Lung (tissue), 12 donors: ENCODE results near the gene DACT2. TPM values are rescaled to one million over a fixed set of nuclear protein-coding genes. Genes with fewer than 3 reads are reported as not detected.

Experiments used
- ATAC-seq: fragments of 200-7000 bp; cut with Tn5 transposase; one replicate; pipeline ENCODE4 v1.9.1; 2020; ENCODE audit warnings: moderate number of reproducible peaks; ENCODE audit not compliant: insufficient read depth, low FRiP score
- DNase-seq, 3 donors: peaks; one replicate each; pipeline ENCODE4 v3.0.0-alpha.2; 2013 to 2017
- H3K27ac ChIP-seq, 2 donors: one replicate each; pipeline ENCODE4 v1.5.1; 2013; ENCODE audit warnings: mild to moderate bottlenecking in 2 of 2, moderate library complexity in 2 of 2, control low read depth in 1 of 2, inconsistent platforms in 1 of 2, low read depth in 1 of 2, low read length in 1 of 2
- H3K27me3 ChIP-seq, 3 donors: one replicate each; pipeline ENCODE4 v1.5.1; 2013; ENCODE audit warnings: low read length in 2 of 3; ENCODE audit not compliant: control insufficient read depth in 3 of 3, insufficient read depth in 3 of 3
- H3K36me3 ChIP-seq, 4 donors: one replicate each; pipeline ENCODE4 v1.5.1; 2013; ENCODE audit warnings: low read length in 4 of 4, mild to moderate bottlenecking in 1 of 4, moderate library complexity in 1 of 4; ENCODE audit not compliant: control insufficient read depth in 4 of 4, insufficient read depth in 4 of 4
- H3K4me1 ChIP-seq, 5 donors: one replicate each; pipeline ENCODE4 v1.5.1; 2013; ENCODE audit warnings: low read length in 5 of 5, mild to moderate bottlenecking in 2 of 5, moderate library complexity in 1 of 5; ENCODE audit not compliant: control insufficient read depth in 5 of 5, insufficient read depth in 5 of 5
- H3K4me3 ChIP-seq: one replicate; pipeline ENCODE4 v1.5.1; 2013; ENCODE audit warnings: mild to moderate bottlenecking, control low read depth, moderate library complexity
- H3K9ac ChIP-seq, 2 donors: one replicate each; pipeline ENCODE4 v1.5.1; 2013; ENCODE audit warnings: low read length in 2 of 2, control low read depth in 1 of 2; ENCODE audit not compliant: insufficient read depth in 1 of 2
- H3K9me3 ChIP-seq, 4 donors: one replicate each; pipeline ENCODE4 v1.5.1; 2013; ENCODE audit warnings: low read length in 3 of 4, mild to moderate bottlenecking in 1 of 4, moderate library complexity in 1 of 4; ENCODE audit not compliant: control insufficient read depth in 4 of 4, insufficient read depth in 3 of 4
- CTCF ChIP-seq: IDR thresholded peaks from 2 replicates; pipeline ENCODE4 v1.5.1; 2012; ENCODE audit warnings: mild to moderate bottlenecking; ENCODE audit errors: control extremely low read depth, extremely low read depth
- WGBS, 2 donors: extraction: QIAGEN DNeasy Blood & Tissue Kit; methylation state at CpG; one replicate each; pipeline ENCODE4 v1.1.7; 2013; 5-methylcytosine and 5-hydroxymethylcytosine counted together
- polyA plus RNA-seq, 2 donors: library from polyadenylated mRNA; stranded (reverse); fragments of 200-250 nt; gene quantifications; one replicate each; pipeline ENCODE4 v1.2.1, GENCODE V29; 2013
- total RNA-seq, 2 donors: library from RNA; depleted of rRNA in 1 of 2; stranded (reverse); fragments of >200 nt in 1 of 2; gene quantifications; one replicate each; pipeline ENCODE4 v1.2.1, GENCODE V29; 2014 to 2021
- donor health status: control.
- donor health status: control.
- donor health status: Bipolar disorder and iron deficiency.
- donor health status: healthy.
- donor health status: DM: yes; HTN: yes; CAD: no.

The DACT2 gene
- total and polyA plus RNA-seq, 4 donors = 0.30 to 2.6 (median 1.7) TPM

GRCh38 chr6:168265394-168265793 is 54.2 kb downstream of the DACT2 start:
- DNase-seq (no peak), ATAC-seq (no peak)
- TF ChIP-seq CTCF = no peak
- H3K27me3 ChIP-seq = no peaks in the 10 kb centered on the region
- H3K9me3 ChIP-seq = no peaks in the 10 kb centered on the region
- 89 to 92% methylated on average over 15 of the region's 15 CpGs for WGBS, 2 donors
- H3K4me1 ChIP-seq = peaks cover 0 to 21% (median 3%) of the 10 kb centered on the region in 5 donors
- no peak overlapping the region for H3K27ac ChIP-seq
- H3K4me3 ChIP-seq = no peak overlapping the region
- no peak overlapping the region for H3K9ac ChIP-seq
- no peaks in the 10 kb centered on the region for H3K36me3 ChIP-seq

GRCh38 chr6:168264593-168265335 is 54.8 kb downstream of the DACT2 start:
- Histone ChIP-seq H3K27me3 (no peaks in the 10 kb centered on the region), H3K36me3 (no peaks in the 10 kb centered on the region), H3K9me3 (no peaks in the 10 kb centered on the region), H3K9ac (no peak overlapping the region), H3K27ac (no peak overlapping the region), H3K4me3 (no peak overlapping the region), H3K4me1 (peaks cover 0 to 23% (median 5%) of the 10 kb centered on the region in 5 donors)
- WGBS, 2 donors = 56 to 69% methylated on average over 19 of the region's 19 CpGs
- TF ChIP-seq CTCF = no peak
- ATAC-seq (no peak), DNase-seq (peak; percentile 42 to 64 (median 44))

- no peak for ATAC-seq
- no peaks in the 10 kb centered on the region for H3K27me3 ChIP-seq
- H3K36me3 ChIP-seq = no peaks in the 10 kb centered on the region
- TF ChIP-seq CTCF = no peak
- peaks cover 0 to 1% (median 0%) of the 10 kb centered on the region in 4 donors for H3K9me3 ChIP-seq
- H3K27ac ChIP-seq = no peak overlapping the region
- 90 to 91% methylated on average over 28 of the region's 28 CpGs for WGBS, 2 donors
- H3K4me3 ChIP-seq = no peak overlapping the region
- peaks cover 0 to 23% (median 7%) of the 10 kb centered on the region in 5 donors for H3K4me1 ChIP-seq
- DNase-seq = no peak
- no peak overlapping the region for H3K9ac ChIP-seq
These were observed 56.1 kb downstream of the DACT2 start for GRCh38 chr6:168263351-168263905.
